HCT116 (cell line): ENCODE results near the gene SUMO3. TPM values are rescaled to one million over a fixed set of nuclear protein-coding genes. Genes with fewer than 3 reads are reported as not detected.

Experiments
- ATAC-seq: fragments of 200-7000 bp; cut with Tn5 transposase; 2 replicates; pipeline ENCODE4 v1.9.1; 2020; ENCODE audit warnings: mild to moderate bottlenecking, moderate library complexity
- BruUV-seq: library from RNA; stranded (reverse); fragments of 400-500 nt; replicated peaks from 2 replicates; lab custom pipeline; 2021; lab: Mats Ljungman, UMichigan
- CTCF ChIA-PET: fragments of 300-600 bp; sonication (Branson Sonifier 250); formaldehyde crosslinking; loops from one replicate; lab custom pipeline; 2021; ENCODE audit warnings: antibody characterized with exemption; lab: Charles Lee
- POLR2A ChIA-PET: fragments of 300-600, 350-600 bp; sonication (Branson Sonifier 250); formaldehyde crosslinking; loops from one replicate; lab custom pipeline; 2021; ENCODE audit warnings: antibody characterized with exemption; lab: Charles Lee
- RAD21 ChIA-PET, 2 experiments: fragments of 300-600 bp; sonication (Branson Sonifier 250); formaldehyde crosslinking; loops; one replicate each; lab custom pipeline; 2023; ENCODE audit warnings: low total read pairs in 2 of 2; ENCODE audit not compliant: uncharacterized antibody in 2 of 2, unreplicated experiment in 2 of 2, low non-redundant PET in 1 of 2; lab: Charles Lee
- DNase-seq: peaks from one replicate; pipeline ENCODE4 v3.0.0-alpha.2; 2010; ENCODE audit warnings: low read depth, low spot score
- H2AFZ ChIP-seq: fragments of 200-600 bp; shearing (Covaris generic), sonication (generic); 2 replicates; pipeline ENCODE4 v1.6.1; 2017; ENCODE audit warnings: low read depth, mixed run types, mixed read lengths, antibody characterized with exemption, low read length; ENCODE audit not compliant: poor library complexity, severe bottlenecking
- H3K27ac ChIP-seq: 2 replicates; pipeline ENCODE4 v1.5.1; 2012; ENCODE audit warnings: low read depth, low read length
- H3K27me3 ChIP-seq: fragments of 200-600 bp; sonication (generic); 2 replicates; pipeline ENCODE4 v1.6.1; 2016; ENCODE audit warnings: mixed run types, low read length, mixed read lengths; ENCODE audit not compliant: insufficient read depth
- H3K36me3 ChIP-seq, 2 experiments: fragments of 200-500 bp in 1 of 2; fragments of 200-600 bp in 1 of 2; sonication (Bioruptor generic) in 1 of 2; sonication (generic) in 1 of 2; 2 replicates each; pipeline versions ENCODE4 v1.5.1 to v1.6.1; 2014 to 2016; ENCODE audit warnings: low read length in 2 of 2, inconsistent platforms in 1 of 2, mixed read lengths in 1 of 2, mixed run types in 1 of 2; ENCODE audit not compliant: insufficient read depth in 2 of 2, control insufficient read depth in 1 of 2
- H3K4me1 ChIP-seq, 2 experiments: fragments of 200-600 bp in 1 of 2; sonication (generic) in 1 of 2; 2 replicates each; pipeline versions ENCODE4 v1.5.1 to v1.6.1; 2012 to 2017; ENCODE audit warnings: low read length in 2 of 2, inconsistent platforms in 1 of 2, mild to moderate bottlenecking in 1 of 2, mixed read lengths in 1 of 2, mixed run types in 1 of 2, moderate library complexity in 1 of 2; ENCODE audit not compliant: insufficient read depth in 2 of 2, control insufficient read depth in 1 of 2
- H3K4me2 ChIP-seq: fragments of 200-600 bp; sonication (generic); 2 replicates; pipeline ENCODE4 v1.6.1; 2017; ENCODE audit warnings: mixed run types, low read length, mixed read lengths
- H3K4me3 ChIP-seq, 2 experiments: fragments of 200-600 bp in 1 of 2; sonication (generic) in 1 of 2; replicated peaks in 1 of 2; 2 replicates each; pipeline ENCODE4 v1.5.1; 2011 to 2016; ENCODE audit warnings: low read length in 2 of 2, control low read depth in 1 of 2, low read depth in 1 of 2, mild to moderate bottlenecking in 1 of 2, mixed read lengths in 1 of 2, mixed run types in 1 of 2
- H3K79me2 ChIP-seq: fragments of 200-600 bp; sonication (generic); 2 replicates; pipeline ENCODE4 v1.6.1; 2017; ENCODE audit warnings: mild to moderate bottlenecking, mixed run types, low read length, moderate library complexity, mixed read lengths; ENCODE audit not compliant: insufficient read depth
- H3K9ac ChIP-seq: fragments of 200-600 bp; sonication (generic); 2 replicates; pipeline ENCODE4 v1.6.1; 2016; ENCODE audit warnings: low read length, mixed read lengths
- H3K9me2 ChIP-seq: fragments of 200-600 bp; sonication (generic), shearing (Covaris generic); 2 replicates; pipeline ENCODE4 v1.6.1; 2017; ENCODE audit warnings: mixed run types, mild to moderate bottlenecking, moderate library complexity; ENCODE audit not compliant: insufficient read depth
- H3K9me3 ChIP-seq, 2 experiments: fragments of 200-500 bp in 1 of 2; fragments of 200-600 bp in 1 of 2; sonication (Bioruptor generic) in 1 of 2; sonication (generic) in 1 of 2; 2 replicates each; pipeline ENCODE4 v1.6.1; 2014 to 2017; ENCODE audit warnings: low read length in 2 of 2, mixed read lengths in 2 of 2, inconsistent platforms in 1 of 2, low read depth in 1 of 2, mild to moderate bottlenecking in 1 of 2, mixed run types in 1 of 2, moderate library complexity in 1 of 2; ENCODE audit not compliant: control insufficient read depth in 1 of 2, insufficient read depth in 1 of 2
- H4K20me1 ChIP-seq: fragments of 200-600 bp; sonication (generic), shearing (Covaris generic); 2 replicates; pipeline ENCODE4 v1.6.1; 2017; ENCODE audit warnings: mixed run types, mild to moderate bottlenecking, moderate library complexity; ENCODE audit not compliant: insufficient read depth
- EZH2 ChIP-seq: fragments of 200-600 bp; sonication (generic); IDR thresholded peaks from 2 replicates; pipeline ENCODE4 v1.6.1; 2017; ENCODE audit warnings: antibody characterized with exemption, mixed run types
- FOSL1 ChIP-seq: IDR thresholded peaks from 2 replicates; pipeline ENCODE4 v1.6.1; 2012; ENCODE audit warnings: low read depth
- RAD21 ChIP-seq: IDR thresholded peaks from 2 replicates; pipeline ENCODE4 v1.6.1; 2012; ENCODE audit warnings: low read depth, mild to moderate bottlenecking
- SIN3A ChIP-seq: IDR thresholded peaks from 2 replicates; pipeline ENCODE4 v1.6.1; 2012; ENCODE audit warnings: low read depth
- SP1 ChIP-seq: IDR thresholded peaks from 2 replicates; pipeline ENCODE4 v1.6.1; 2012; ENCODE audit warnings: low read depth
- SRF ChIP-seq: IDR thresholded peaks from 2 replicates; pipeline ENCODE4 v1.6.1; 2012; ENCODE audit warnings: low read depth
- YY1 ChIP-seq: IDR thresholded peaks from 2 replicates; pipeline ENCODE4 v1.6.1; 2011; ENCODE audit warnings: low read length, low read depth, moderate library complexity, mild to moderate bottlenecking; ENCODE audit not compliant: insufficient replicate concordance; ENCODE audit errors: extremely low read depth
- ZNF274 ChIP-seq: fragments of 200-500 bp; sonication (Bioruptor generic); IDR thresholded peaks from 2 replicates; pipeline ENCODE4 v1.6.1; 2014; ENCODE audit warnings: mild to moderate bottlenecking, low read depth, low read length, inconsistent platforms
- intact Hi-C: fragments of 100-400 bp; cut with micrococcal nuclease; formaldehyde crosslinking; loops from 2 replicates; pipeline ENCODE4 v1.10.0; 2022
- total RNA-seq: library from RNA; stranded (reverse); gene quantifications from one replicate; pipeline ENCODE4 v1.2.1, GENCODE V29; 2021; ENCODE audit not compliant: unreplicated experiment
- TF ChIP-seq, protein P1 (sequence below): IDR thresholded peaks from 2 replicates; pipeline ENCODE4 v1.6.1; 2012

SUMO3 gene
- total RNA-seq, 1 experiment from 2014 or later: 31.5 TPM

- no peak for TF ChIP-seq FOSL1
- TF ChIP-seq, all 23 proteins: peak for 0
These were observed 17.7 kb upstream of the SUMO3 start (continued) for GRCh38 chr21:44835647-44835973.

DNA sequence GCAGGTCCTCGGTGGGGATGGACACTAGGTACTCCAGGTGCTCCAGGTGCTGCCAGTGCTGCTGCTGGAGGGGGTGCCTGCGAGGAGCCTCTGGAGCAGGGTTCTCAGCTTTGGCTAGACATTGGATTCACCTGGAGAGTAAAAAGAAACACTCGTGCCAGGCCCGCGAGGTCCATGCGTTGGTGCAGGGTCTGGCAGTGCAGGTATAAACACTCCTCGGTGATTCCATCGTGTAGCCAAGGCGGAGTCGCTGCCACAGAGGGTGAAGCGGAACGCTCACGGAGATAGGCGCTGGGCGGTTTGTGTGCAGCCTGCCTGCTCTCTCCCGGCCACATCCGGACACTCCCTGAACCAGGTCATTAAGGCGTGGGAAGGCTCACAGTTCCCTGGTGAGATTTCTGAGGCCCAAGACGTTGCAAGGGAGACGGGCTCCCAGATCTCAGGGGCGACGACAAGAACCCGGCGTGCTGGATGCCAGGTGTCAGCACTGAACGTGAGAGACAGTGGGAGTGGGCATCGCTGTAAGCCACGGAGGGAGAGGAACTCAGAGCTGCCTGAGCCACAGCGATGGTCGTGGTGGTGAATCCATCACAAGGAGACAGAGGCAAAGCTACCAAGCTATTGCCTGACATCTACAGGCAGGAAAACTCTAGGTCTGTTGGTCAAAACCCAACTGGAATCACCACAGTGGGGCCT is 17.2 kb upstream of the SUMO3 start:
- H4K20me1 ChIP-seq: no peaks in the 10 kb centered on the region
- no peaks in the 10 kb centered on the region for H3K27me3 ChIP-seq
- POLR2A ChIA-PET: no interaction called here
- no peak overlapping the region for H3K4me3 ChIP-seq
- no peak for ATAC-seq
- no peaks in the 10 kb centered on the region for H3K79me2 ChIP-seq
- RAD21 ChIA-PET: no interaction called here
- no peak overlapping the region for H2AFZ ChIP-seq
- no peak overlapping the region for H3K4me2 ChIP-seq
- no peaks in the 10 kb centered on the region for H3K9me2 ChIP-seq
- intact Hi-C loops: no loop called here
- H3K9me3 ChIP-seq: no peaks in the 10 kb centered on the region
- no peak for DNase-seq
- H3K4me1 ChIP-seq: peaks cover 2 to 10% of the 10 kb centered on the region in 2 experiments; a peak in 1 of 4 replicates
- CTCF ChIA-PET: no interaction called here
- TF ChIP-seq EZH2: no peak
- no peak for TF ChIP-seq RAD21
- no peak for TF ChIP-seq SP1
- TF ChIP-seq ZNF274: no peak
- no peak for TF ChIP-seq SIN3A
- TF ChIP-seq, protein P1, sequence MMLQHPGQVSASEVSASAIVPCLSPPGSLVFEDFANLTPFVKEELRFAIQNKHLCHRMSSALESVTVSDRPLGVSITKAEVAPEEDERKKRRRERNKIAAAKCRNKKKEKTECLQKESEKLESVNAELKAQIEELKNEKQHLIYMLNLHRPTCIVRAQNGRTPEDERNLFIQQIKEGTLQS: no peak
- TF ChIP-seq FOSL1: no peak
- no peak for TF ChIP-seq SRF
- TF ChIP-seq YY1: no peak
- TF ChIP-seq, all 23 proteins: peak for 0
- H3K9ac ChIP-seq: no peak overlapping the region
- H3K36me3 ChIP-seq: no peaks in the 10 kb centered on the region
- H3K27ac ChIP-seq: no peak overlapping the region
- BruUV-seq: no TSS peak
